ENCODE results near the gene CNMD.
"Not testable (repeated sequence)": the region's sequence is repeated elsewhere in the genome, so short reads cannot be mapped to it uniquely, and the experiment has no call there.

CNMD gene

DNA sequence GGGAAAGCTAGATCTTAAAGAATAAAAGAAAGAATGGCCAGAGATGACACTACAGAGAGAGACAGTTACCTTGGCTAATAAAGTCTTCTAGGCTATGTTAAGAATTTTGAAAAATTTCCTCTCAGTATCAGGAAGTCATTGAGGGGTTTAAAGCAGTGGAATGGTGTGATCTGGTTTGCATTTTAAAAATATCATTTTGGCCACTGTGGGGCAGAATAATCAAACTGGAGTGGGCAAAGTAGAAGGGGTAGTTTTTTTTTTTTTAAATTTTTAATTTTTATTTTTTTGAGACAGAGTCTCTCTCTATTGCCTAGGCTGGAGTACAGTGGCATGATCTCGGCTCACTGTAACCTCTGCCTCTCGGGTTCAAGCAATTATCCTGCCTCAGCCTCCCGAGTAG lies 4.4 kb upstream of the CNMD start:
- no peak for DNase-seq

DNA sequence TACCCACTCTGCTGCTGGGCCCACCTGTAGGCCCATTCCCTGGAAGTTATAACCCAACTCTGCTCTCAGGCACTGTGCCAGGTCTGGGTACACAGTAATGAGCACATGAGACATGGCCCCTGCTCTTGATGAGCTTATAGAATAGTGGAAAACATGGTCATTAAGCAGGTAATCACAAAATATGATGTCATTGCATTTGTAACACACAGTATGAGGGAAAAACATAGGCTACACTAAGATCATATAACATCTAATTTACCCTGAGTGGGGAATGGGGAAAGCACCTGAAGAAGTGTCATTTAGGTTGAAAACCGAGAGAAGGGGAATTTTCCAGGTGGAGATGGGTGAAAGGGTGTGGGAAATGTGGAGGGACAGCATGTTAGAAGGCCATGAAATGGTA lies 3.9 kb upstream of the CNMD start:
- DNase-seq = no peak

DNA sequence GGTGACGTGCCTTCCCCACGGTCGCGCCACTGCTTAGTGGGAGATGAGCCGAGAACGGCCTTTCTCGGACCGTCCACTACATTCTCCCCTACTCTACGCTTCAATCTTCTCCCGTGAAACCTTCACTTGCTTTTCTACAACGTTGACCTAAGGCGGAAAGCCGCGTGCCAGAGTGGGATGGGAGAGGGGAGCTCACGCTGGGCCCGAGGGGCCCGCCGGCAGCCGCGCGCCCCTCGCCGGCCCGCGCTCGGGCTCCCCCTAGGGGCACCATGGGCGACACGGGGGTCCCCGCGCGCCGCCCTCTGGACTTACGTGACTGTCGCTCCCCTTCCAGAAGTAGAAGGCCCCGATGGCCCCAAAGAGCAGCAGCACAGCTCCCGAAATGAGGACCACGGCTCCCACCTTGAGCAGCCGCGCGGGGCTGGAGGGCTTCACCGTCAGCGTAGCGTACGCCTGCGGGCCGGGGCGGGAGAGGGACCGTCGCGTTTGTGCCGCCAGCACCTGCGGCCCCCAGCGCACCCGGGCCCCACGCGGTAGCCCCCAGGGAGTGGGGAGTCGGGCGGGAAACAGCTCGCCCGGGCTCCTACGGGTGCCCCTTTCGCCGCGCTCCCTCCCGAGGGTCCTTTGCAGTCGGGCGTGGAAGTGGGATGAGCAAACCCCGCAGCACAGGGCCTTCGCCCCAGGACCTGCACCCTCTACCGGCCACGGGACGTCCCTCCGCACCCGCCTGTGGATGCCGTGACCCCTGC lies 727 bp downstream of the CNMD start:
- no peak for DNase-seq

DNA sequence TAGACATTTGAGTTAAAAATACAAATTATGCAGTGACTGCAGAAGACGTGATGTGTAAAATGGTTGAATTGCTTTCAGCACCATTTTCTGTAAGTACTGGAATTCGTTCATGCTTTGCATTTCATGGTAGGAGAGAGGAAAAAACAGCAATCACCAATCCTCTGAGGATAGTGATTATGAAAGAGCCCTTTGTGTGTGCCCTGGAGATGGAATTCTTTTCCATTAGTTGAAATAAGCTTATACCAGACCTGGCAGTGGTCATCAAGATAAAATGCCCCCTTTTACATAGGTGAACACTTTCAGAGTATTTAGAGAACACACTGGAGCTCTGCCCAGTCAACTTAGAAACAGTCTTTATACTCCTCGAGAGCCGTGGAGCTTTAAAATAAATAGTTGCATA lies 1.7 kb downstream of the CNMD start:
- DNase-seq = no peak

DNA sequence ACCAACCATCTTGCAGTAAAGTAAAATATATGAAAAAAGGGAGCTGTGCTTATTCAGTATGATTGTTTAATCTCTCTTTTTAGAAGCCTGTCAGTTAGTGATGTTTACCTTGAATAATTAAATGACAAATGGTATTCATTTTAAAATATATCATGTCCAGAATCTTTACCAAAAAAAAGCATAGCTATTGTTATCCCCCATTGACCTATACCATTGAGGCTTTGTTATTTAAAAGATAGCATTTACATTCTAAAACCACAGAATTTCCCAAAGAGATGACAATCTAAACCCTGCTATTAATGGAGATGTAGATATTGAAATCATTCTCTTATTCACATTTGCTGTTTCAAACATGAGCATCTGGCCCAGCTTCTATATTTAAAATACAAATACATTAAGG lies 2.2 kb downstream of the CNMD start:
- DNase-seq = no peak

DNA sequence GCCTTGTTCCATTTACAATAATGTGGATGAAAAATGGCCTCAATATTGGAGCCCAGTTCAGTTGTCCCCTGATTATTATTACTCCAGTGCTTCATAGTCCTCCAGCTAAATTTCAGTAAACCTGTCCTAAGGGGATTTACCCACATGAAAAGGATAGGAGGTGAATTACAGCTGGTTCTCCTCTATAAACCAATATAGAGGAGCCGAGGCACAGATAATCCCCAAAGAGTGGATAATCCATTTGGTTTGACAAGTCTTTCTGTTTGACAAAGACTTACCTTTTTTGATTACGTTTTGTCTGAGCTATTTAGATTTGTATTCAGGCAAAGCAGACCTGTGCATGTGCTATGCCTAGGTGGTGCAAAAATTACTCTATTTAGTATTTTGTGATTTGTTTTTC lies 2.7 kb downstream of the CNMD start:
- DNase-seq = no peak

DNA sequence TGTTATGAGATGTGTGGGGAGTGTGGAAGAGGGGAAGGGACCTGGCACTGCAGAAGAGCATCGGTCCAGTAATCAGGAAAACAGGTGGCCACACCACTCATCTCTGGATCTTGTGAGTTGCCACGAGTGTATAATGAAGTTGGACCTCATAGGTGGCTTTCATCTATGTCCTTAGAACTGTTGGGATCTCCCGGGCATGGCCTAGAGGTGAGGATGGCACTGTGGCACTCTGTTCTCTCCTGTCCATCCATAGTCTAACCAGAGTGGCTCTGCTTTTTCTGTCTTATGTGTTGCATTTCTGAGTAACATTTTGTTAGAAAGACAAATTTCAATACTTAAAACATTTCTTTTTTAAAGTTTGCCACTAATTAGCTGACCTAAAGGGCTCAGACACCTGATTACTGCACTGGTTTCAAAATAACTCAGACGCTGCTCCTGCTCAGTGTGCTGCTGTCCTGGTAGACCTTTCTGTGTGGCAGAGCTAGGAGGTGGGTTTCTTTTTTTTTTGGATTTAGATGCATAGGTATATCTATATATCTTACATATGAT lies 5.5 kb downstream of the CNMD start:
- no peak for DNase-seq

DNA sequence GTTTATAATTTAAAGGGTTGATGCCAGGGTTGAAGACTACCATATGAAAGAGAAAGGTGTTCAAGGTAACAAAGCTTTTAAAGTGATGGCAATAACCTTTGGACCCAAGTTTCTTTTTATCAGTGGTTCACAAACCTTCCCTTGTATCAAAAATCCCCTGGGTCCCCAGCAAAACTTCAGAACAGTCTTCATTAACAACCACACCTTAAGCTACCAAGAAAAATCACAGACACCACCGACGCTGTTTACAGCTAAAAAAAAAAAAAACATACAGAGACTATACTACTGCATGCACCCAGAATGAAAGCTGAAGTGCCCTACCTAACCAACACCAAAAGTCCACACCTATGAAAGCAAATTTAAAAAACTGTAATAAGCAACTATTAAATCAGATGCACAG lies 13.4 kb downstream of the CNMD start:
- no peak for DNase-seq

DNA sequence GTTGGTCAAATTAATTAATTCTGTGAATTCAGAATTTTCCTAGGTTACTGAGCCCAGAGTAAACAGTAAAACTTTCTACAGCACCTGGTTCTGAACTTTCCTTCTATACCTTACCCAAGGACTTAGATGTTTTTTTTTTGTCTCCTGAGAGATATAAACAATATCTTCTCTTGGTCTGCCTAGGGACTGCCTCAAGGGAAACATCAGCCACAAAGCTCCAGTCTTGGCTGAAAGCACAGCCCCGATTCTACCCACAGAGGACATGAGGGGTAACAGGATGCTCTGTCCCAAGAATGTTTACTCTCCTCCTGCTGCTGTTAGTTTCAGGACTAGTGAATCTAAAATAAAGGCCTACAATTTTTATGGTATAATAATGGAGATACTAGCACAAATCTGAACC lies 14.3 kb downstream of the CNMD start:
- DNase-seq = no peak

DNA sequence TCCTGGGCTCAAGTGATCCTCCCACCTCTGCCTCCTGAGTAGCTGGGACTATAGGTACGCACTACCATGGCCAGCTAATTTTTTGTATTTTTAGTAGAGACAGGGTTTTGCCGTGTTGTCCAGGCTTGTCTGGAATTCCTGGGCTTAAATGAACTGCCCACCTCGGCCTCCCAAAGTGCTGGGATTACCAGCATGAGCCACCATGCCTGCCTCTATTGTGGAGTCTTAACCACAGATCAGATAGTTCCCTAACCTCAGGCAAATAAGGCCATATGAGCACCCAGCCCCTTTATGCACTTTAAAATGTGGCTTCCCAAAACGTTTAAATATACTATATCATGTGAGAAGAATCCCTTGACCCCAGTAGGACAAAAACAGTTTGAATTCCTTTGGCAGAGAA lies 16.4 kb downstream of the CNMD start:
- DNase-seq = no peak

DNA sequence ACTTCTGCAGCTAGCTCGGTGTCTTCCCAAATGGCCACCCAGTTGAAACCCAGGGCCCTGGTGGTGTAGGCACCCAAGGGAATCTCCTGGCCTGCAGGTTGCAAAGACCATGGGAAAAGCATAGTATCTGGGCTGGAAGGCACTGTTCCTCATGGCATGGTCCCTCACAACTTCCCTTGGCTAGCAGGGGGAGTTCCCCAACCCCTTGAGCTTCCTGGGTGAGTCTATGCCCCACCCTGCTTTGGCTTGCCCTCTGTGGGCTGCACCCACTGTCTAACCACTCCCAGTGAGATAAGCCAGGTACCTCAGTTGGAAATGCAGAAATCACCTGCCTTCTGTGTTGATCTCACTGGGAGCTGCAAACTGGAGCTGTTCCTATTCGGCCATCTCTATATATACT lies 18.3 kb downstream of the CNMD start:
- DNase-seq = not testable (repeated sequence)

DNA sequence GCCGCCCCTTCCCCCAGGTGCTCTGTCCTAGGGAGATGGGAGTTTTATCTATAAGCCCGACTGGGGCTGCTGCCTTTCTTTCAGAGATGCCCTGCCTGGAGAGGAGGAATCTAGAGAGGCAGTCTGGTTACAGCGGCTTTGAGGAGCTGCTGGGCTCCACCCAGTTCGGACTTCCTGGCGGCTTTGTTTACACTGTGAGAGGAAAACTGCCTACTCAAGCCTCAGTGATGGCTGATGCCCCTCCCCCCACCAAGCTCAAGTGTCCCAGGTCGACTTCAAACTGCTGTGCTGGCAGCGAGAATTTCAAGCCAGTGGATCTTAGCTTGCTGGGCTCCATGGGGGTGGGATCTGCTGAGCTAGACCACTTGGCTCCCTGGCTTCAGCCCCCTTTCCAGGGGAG lies 18.7 kb downstream of the CNMD start:
- not testable (repeated sequence) for DNase-seq

DNA sequence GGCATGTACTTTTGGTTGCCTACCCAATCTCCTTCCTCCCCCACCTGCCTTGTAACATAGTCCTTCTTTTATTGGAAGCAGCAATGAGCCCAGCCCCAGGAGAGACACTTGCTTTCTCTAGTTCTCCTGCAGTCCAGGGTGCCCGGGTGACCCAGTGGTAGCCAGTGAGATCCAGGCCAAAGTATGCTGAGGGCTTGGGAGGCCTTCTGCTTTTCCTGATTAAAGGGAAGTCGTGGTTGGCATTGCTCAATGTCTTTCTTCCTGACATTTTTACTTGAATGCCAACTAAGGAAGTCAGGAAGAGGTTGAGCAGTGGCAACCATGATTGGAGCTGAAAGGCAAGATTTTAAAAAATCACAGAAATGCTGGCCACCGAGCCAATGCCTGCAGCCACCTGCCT lies 25.7 kb downstream of the CNMD start:
- no peak for DNase-seq

DNA sequence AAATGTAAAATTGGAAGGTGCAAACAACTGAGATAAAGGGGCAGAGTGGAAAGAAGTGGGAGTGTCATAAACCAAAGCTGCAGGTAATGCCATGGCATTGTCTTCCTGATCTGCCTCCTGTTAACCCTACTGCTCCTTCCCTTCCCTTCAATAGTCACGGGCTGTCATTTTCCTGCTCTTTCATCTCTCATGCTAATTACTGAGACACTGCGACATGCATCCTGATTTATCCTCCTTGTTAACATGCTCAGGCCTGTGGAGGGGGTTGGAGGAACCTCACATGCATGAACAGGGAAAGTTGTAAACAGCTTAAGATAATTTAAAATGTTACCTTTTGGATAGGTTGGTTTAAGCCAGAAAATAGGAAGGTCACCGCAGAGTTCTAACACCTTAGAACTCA lies 27.2 kb downstream of the CNMD start:
- no peak for DNase-seq

DNA sequence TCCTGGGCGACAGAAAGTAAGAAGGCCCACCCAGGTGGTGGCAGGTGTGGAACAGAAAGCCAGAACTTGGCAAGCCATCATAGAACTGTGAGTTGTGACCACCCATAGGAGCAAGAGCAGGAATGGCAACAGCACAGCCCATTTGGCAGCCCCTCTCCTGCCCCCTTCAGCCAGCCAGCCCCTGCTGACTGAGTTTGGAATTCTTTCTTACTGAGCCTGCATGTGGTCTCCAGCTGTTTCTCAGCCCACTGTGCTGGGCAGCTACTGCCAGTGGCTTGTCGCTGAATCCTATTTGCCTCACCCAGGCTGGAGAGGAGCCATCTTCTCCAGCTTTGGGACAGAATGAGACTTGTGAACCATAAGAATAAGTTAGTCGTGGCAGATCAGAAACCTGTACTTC lies 28.3 kb downstream of the CNMD start:
- no peak for DNase-seq

DNA sequence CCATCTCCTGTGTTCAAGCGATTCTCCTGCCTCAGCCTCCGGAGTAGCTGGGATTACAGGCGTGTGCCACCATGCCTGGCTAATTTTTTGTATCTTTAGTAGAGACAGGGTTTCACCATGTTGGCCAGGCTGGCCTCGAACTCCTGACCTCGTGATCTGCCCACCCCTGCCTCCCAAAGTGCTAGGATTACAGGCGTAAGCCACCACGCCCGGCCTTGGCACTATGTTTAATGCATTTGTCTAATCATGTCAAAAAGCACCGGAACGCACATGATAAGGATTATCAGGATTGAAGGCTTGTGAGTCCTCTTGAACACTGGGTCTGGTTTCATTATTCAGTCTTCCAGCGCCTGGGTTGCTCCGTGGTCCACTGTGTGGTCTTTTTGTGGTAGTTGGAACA lies 31.4 kb downstream of the CNMD start:
- not testable (repeated sequence) for DNase-seq

DNA sequence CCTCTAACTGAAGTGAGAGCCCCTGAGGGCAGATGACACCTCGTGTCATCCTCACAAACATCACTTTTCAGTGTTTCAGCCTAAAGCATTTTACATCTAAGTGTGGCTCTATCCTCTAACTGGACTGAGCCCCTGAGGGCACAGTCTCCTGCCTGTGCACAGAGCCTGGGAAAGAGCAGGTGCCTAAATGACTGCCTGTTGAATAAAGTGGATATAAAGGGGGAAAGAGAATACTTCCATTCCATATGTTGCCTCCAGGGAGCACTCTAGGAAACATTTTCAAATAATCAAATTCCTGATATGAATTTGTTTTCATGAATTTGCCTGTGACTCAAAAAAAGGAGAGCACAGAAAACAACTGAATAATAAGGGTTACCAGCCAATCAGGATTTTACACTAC lies 32.2 kb downstream of the CNMD start:
- no peak for DNase-seq

DNA sequence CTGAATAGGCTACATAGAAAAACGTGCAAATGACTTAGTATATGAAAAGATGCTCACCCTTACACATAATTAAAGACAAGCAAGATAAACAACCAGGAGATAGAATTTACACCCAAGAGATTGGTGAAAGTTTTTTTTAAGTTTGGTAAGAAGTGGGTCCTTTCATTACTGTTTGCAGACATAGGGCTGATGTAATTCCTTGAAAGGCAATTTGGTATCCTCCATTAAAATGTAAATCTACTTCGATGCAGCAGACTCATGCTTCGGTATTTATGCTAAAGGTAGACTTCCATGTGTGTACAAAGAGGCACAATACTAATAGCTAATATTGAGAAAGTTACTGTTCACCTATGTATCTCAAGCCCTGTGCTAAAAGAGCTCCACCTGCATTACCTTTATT lies 33.5 kb downstream of the CNMD start:
- DNase-seq = no peak

DNA sequence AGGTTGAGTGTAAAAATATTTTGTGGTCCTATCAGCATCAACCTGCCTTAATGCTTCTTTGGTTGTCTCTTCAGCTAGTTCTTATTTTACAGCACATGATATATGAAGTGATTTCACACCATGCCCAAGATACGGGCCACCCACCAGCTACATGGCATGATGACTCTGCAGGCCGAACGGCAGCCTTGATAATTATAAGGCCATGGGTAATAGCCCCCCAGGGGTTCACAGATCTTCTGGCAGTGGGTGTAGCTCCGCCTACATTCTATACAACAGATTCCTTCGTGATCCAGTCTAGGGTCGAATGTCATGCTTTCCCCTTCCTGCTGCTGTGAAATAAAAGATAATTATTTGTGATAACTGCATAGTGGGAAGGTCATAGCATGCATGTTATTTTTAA lies 36.1 kb downstream of the CNMD start:
- no peak for DNase-seq

DNA sequence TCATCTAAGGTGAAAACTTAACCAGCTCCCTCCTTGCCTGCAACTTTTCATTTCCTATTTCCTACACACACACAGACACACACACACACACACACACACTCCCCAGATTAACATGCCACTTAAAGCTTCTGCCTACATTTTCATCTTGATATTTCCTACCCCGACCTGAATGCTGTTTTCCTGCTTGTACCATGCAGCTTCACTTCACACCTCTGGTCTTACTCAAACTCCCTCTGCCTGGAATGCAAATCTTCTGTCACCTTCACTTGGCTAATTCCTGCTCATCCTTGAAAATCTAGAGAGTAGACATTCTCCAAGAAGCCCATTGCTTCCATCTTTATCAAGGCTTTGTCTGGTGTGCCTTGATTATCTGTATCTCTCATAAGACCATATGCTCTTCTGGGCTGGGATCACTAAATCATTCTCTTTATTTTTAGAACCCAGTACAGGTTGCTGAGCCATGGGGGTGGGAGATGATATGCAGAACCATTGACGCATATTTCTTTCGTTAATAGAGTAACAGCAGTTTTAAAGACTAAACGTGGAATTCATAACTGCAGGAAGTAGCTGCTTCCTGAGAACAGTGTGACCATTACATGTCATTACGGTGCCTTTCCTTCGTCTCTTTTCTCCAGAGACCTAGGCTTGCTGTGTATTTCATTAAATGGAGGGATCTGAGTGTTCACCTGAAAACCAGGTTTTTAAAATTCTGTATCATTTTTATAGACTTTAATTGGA lies 37.7 kb downstream of the CNMD start:
- no peak for DNase-seq

DNA sequence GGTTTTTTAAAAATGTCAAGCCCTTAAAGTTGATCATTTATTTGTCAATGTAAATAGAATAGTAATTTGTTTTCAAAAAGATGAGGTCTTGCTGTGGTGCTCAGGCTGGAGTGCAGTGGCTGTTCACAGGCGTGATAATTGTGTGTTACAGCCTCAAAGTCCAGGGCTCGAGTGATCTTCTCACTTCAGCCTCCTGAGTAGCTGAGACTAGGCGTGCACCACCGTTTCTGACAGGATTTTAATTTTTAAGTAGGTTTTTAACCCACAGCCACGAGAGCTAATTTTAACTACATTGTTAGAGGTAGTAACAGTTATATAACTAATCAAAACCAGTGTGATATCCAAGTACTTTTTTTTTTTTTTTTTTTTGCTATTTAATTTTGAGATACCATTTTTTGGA lies 43.1 kb downstream of the CNMD start:
- no peak for DNase-seq

DNA sequence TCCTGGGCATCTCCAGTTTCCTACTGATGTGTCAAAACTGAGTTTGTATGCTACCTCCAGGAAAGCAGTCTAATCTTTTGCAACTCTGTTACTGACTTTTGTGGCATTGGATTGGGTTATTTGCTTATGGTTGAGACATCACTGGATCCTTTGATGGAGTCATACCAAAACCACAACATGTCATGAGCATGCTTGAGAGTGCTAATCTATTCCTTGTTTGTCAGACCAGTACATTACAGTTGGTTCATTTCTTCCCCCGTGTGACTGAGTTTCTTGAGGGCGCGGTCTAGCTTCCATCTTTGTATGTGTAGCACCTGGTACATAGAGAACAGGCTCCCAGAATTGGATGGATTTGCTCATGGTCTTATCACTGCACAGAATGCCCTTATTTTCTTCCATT lies 43.8 kb downstream of the CNMD start:
- peak; percentile 5 for DNase-seq

DNA sequence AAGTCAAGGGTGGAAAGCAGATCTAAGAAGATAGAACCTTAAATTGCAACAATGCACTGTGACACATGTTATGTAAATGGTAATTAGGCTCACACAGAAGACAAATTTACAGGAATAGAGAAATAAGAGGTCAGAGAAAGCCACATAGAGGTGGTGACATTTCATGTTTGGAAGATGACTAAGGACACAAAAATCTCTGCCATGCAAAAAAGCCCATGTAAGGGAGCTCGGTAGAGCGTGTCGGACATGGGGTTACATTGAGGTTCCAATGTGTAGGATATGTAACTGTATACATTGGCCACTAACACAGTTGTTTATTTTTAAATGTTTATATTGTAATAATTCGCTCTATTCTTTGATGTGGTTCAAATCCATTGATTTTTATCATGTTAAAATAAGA lies 53.2 kb downstream of the CNMD start:
- DNase-seq = peak; percentile 28

DNA sequence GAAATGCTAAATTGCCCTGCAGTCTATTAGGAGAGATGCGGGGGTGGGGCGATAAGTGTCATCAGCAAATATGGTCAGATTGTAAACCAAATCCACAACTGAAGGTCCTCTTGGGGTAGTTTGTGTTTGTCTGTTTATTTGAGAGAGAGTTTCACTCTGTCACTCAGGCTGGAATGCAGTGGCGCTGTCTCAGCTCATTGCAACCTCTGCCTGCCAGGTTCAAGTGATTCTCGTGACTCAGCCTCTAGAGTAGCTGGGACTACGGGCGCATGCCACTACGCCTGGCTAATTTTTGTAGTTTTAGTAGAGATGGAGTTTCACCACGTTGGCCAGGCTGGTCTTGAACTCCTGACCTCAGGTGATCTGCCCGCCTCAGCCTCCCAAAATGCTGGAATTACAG lies 53.8 kb downstream of the CNMD start:
- DNase-seq = peak; percentile 14

DNA sequence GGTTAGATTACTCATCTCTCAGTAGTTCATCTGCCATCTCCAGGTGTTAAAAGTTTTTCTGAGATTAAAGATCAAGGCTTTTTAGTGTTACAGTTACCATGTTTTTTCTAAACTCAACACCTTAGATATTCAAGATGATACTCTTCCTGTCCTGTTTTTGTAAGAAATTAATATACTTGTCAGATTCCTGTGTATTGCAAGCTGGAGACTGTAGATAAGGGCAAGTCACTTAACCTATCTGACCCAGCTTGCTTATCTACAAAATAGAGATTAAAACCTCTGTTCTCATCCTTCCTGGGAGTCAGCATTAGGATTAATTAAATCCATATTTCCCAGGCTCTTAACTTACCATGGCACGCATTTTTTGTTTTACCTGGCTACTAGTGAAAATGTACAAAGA lies 61.8 kb downstream of the CNMD start:
- DNase-seq = no peak
